Naive thymus-derived CD4-positive, alpha-beta T cell (primary cell): ENCODE measurements around the gene UNC5CL. TPM values are rescaled to one million over a fixed set of nuclear protein-coding genes. Genes with fewer than 3 reads are reported as not detected.
A peak's percentile ranks its signal among the peaks of the same experiment; 100 is the strongest.

Source experiments
- ATAC-seq: fragments of 150-1000 bp; cut with Tn5 transposase; 2 replicates; pipeline ENCODE4 v1.10.0; 2021; ENCODE audit warnings: mild to moderate bottlenecking, moderate library complexity
- CTCF ChIA-PET: fragments of 350-600 bp; sonication (Branson Sonifier 250); formaldehyde crosslinking; loops from one replicate; lab custom pipeline; 2021; ENCODE audit warnings: antibody characterized with exemption; lab: Charles Lee
- POLR2A ChIA-PET: fragments of 350-600 bp; sonication (Branson Sonifier 250); formaldehyde crosslinking; loops from one replicate; lab custom pipeline; 2021; ENCODE audit warnings: antibody characterized with exemption, inconsistent platforms; lab: Charles Lee
- DNase-seq, 9 donors: peaks; one replicate each; pipeline versions ENCODE4 v3.0.0 to v3.0.0-alpha.2; 2020 to 2022; ENCODE audit warnings: mixed read lengths in 1 of 9
- H3K27ac ChIP-seq: one replicate; pipeline ENCODE4 v1.7.0; 2013; ENCODE audit warnings: mild to moderate bottlenecking, low read depth, low read length, moderate library complexity
- H3K27me3 ChIP-seq, 2 donors: one replicate each; pipeline ENCODE4 v1.7.0; 2013; ENCODE audit warnings: low read length in 2 of 2, mild to moderate bottlenecking in 2 of 2, moderate library complexity in 2 of 2; ENCODE audit not compliant: control insufficient read depth in 2 of 2, insufficient read depth in 2 of 2
- H3K36me3 ChIP-seq, 3 experiments: 1 replicate in 2 of 3; 2 replicates in 1 of 3; pipeline ENCODE4 v1.7.0; 2013; ENCODE audit warnings: low read length in 3 of 3, mild to moderate bottlenecking in 3 of 3, moderate library complexity in 1 of 3; ENCODE audit not compliant: insufficient read depth in 3 of 3, control insufficient read depth in 2 of 3
- H3K4me1 ChIP-seq, 2 donors: one replicate each; pipeline ENCODE4 v1.7.0; 2013; ENCODE audit warnings: low read length in 2 of 2, mild to moderate bottlenecking in 2 of 2, moderate library complexity in 1 of 2; ENCODE audit not compliant: control insufficient read depth in 2 of 2, insufficient read depth in 2 of 2
- H3K4me3 ChIP-seq: 2 replicates; pipeline ENCODE4 v1.7.0; 2013; ENCODE audit warnings: mild to moderate bottlenecking, low read length
- H3K9me3 ChIP-seq, 3 experiments: 1 replicate in 2 of 3; 2 replicates in 1 of 3; pipeline ENCODE4 v1.7.0; 2013; ENCODE audit warnings: low read length in 3 of 3; ENCODE audit not compliant: control insufficient read depth in 2 of 3
- H3K27ac Mint-ChIP-seq, 9 donors: one replicate each; pipeline ENCODE4 v1.8.0; 2020 to 2022; ENCODE audit warnings: mixed read lengths in 9 of 9, mild to moderate bottlenecking in 8 of 9, moderate library complexity in 5 of 9, inconsistent platforms in 2 of 9
- H3K27me3 Mint-ChIP-seq, 5 donors: one replicate each; pipeline ENCODE4 v1.8.0; 2021 to 2022; ENCODE audit warnings: mixed read lengths in 5 of 5, mild to moderate bottlenecking in 1 of 5
- H3K36me3 Mint-ChIP-seq, 5 donors: one replicate each; pipeline ENCODE4 v1.8.0; 2020 to 2022; ENCODE audit warnings: mixed read lengths in 5 of 5, mild to moderate bottlenecking in 3 of 5, inconsistent platforms in 1 of 5
- H3K4me1 Mint-ChIP-seq, 7 donors: one replicate each; pipeline ENCODE4 v1.8.0; 2020 to 2022; ENCODE audit warnings: mixed read lengths in 7 of 7, mild to moderate bottlenecking in 3 of 7, inconsistent platforms in 1 of 7
- H3K4me3 Mint-ChIP-seq, 10 donors: one replicate each; pipeline ENCODE4 v1.8.0; 2020 to 2022; ENCODE audit warnings: mild to moderate bottlenecking in 10 of 10, mixed read lengths in 10 of 10, moderate library complexity in 6 of 10, inconsistent platforms in 2 of 10
- H3K9me3 Mint-ChIP-seq, 11 donors: one replicate each; pipeline ENCODE4 v1.8.0; 2020 to 2022; ENCODE audit warnings: mixed read lengths in 11 of 11, mild to moderate bottlenecking in 4 of 11, inconsistent platforms in 1 of 11, moderate library complexity in 1 of 11
- intact Hi-C, 2 donors: fragments of 100-400 bp; cut with micrococcal nuclease; formaldehyde crosslinking; loops; one replicate each; pipeline ENCODE4 v1.15.1; 2023
- polyA plus RNA-seq, 2 donors: library from polyadenylated mRNA; unstranded; fragments of 300-500 nt; fragmentation: Illumina TruSeq; gene quantifications; one replicate each; pipeline ENCODE4 v1.2.3, GENCODE V29; 2021
- total RNA-seq, 6 experiments: library from RNA in 5 of 6; stranded (reverse) in 5 of 6; gene quantifications; 1 replicate in 5 of 6; 2 replicates in 1 of 6; pipeline ENCODE4 v1.2.3 and lab custom pipeline; 2021 to 2026

UNC5CL gene
- total and polyA plus RNA-seq, 7 experiments from 2014 or later = 0.24 to 7.2 (median 3.5) TPM

GRCh38 chr6:41073203-41073967 is 34.4 kb upstream of the UNC5CL start:
- H3K36me3 Mint-ChIP-seq = peaks cover 0 to 23% (median 5%) of the 10 kb centered on the region in 5 donors
- H3K27me3 ChIP-seq = no peaks in the 10 kb centered on the region
- ChIA-PET CTCF (interaction anchor here (0.8 kb wide), 1 partner anchor 10 kb away, joined by 3 read pairs; no protein-coding TSS in a partner anchor), POLR2A (interaction anchor here (0.8 to 1.7 kb wide), 8 partner anchors 9 to 246 kb away, joined by 3 to 8 read pairs (median 5); partner anchors contain the start of gene TREML2)
- peak overlapping the region; percentile 95 for H3K27ac ChIP-seq
- DNase-seq (peak; percentile 64 to 84 (median 77)), ATAC-seq (peak; percentile 14)
- peaks cover 30% of the 10 kb centered on the region in 2 donors for H3K4me1 ChIP-seq
- peaks cover 0 to 17% (median 0%) of the 10 kb centered on the region in 3 experiments for H3K36me3 ChIP-seq
- peak overlapping the region; percentile 88 to 98 (median 96) for H3K4me3 Mint-ChIP-seq
- no peaks in the 10 kb centered on the region for H3K9me3 ChIP-seq
- peak overlapping the region; percentile 94 to 99 (median 95) for H3K27ac Mint-ChIP-seq
- intact Hi-C loops = loop anchor here (1.0 to 10.0 kb wide), 15 partner anchors 109 to 1959 kb away; partner anchors contain the start of genes TBCC (in 2 of the 2), TFEB (in 2 of the 2), FOXP4 (in 1 of the 2) and KCNK5 (in 1 of the 2)
- H3K4me3 ChIP-seq = peak overlapping the region; percentile 78
- peaks cover 0 to 6% (median 0%) of the 10 kb centered on the region in 11 donors for H3K9me3 Mint-ChIP-seq
- H3K27me3 Mint-ChIP-seq = peaks cover 0 to 5% (median 0%) of the 10 kb centered on the region in 5 donors
- H3K4me1 Mint-ChIP-seq = peaks cover 39 to 70% (median 63%) of the 10 kb centered on the region in 7 donors

- Mint-ChIP-seq H3K4me1 (peaks cover 39 to 64% (median 57%) of the 10 kb centered on the region in 7 donors), H3K4me3 (peak within 1 kb of the TSS; percentile 90 to 98 (median 96)), H3K27ac (peak within 1 kb of the TSS; percentile 95 to 99 (median 97)), H3K36me3 (peaks cover 0 to 25% (median 5%) of the 10 kb centered on the region in 5 donors), H3K27me3 (peaks cover 0 to 5% (median 0%) of the 10 kb centered on the region in 5 donors), H3K9me3 (peaks cover 0 to 6% (median 0%) of the 10 kb centered on the region in 11 donors)
- DNase-seq = peak in 2 of 9 donors; percentile 100
- intact Hi-C loops = loop anchor here (1.0 to 10.0 kb wide), 22 partner anchors 45 to 1958 kb away; partner anchors contain the start of genes FOXP4 (in 2 of the 2), SAYSD1 (in 2 of the 2), TBCC (in 2 of the 2) and TFEB (in 2 of the 2)
- H3K36me3 ChIP-seq = peaks cover 0 to 22% (median 0%) of the 10 kb centered on the region in 3 experiments
- peak; percentile 80 for ATAC-seq
- peak within 1 kb of the TSS; percentile 95 for H3K27ac ChIP-seq
- no peaks in the 10 kb centered on the region for H3K27me3 ChIP-seq
- CTCF ChIA-PET = interaction anchor here (0.8 to 1.1 kb wide), 2 partner anchors 11 to 45 kb away, joined by 3 to 5 read pairs; no protein-coding TSS in a partner anchor
- H3K4me3 ChIP-seq = peak within 1 kb of the TSS; percentile 78
- H3K9me3 ChIP-seq = no peaks in the 10 kb centered on the region
- H3K4me1 ChIP-seq = peaks cover 30% of the 10 kb centered on the region in 2 donors
- POLR2A ChIA-PET = interaction anchor here (0.8 to 1.7 kb wide), 10 partner anchors 9 to 714 kb away, joined by 3 to 8 read pairs (median 4); partner anchors contain the start of genes TOMM6 and TREML2
Observed at GRCh38 chr6:41072836-41073202, 33.8 kb upstream of the UNC5CL start, which contains the start of gene NFYA. TSS of gene NFYA (plus strand) at chr6:41072974. CDS start at chr6:41079090, 6,116 bp downstream.

DNA sequence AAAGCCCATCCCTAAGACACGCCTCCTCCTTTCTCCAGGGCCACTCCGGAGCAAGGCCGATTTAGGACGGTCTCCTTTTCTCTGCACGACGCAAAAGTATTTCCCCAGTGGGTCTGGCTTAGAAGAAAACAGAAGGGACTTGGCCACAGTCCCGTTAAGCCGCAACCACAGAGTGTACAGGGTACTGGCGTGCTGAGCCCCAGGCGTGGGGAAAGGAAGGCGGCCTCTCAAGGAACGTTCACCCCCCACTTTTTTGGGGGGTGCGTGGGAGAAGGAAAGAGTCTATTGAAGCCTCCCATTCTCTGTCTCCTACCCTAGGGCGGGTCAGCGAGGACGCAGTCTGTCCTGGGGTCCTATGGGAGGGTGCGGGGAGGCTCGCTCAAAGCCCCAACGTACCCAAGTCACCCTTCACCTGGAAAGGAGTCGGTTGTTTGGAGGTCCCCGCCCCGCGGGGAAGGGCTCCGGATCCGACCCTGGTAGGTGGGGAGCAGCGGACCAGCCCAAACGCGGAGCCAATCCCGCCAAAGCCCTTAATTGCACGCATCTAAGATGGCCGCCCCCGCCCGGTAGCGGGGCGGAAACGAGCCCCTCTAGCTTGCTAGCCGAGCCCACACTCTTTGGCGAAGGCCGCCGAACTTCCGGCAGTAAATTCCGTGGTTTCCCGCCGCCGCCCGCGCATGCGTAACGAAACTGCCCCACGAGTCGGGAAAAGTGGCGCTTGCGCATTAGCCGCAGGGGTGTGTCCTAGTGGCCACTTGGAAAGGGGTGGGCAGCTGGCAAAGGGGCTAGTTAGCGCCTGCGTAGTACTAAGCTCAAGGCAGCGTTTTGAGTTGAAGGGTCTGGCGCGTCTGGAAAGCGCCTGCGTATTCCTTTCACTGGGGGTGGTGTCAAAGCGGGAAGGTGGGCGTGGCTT is 33.2 kb upstream of the UNC5CL start, which contains the start of gene OARD1:
OARD1 (minus strand) TSS at position 434 of the 913 bp plus-strand sequence. CDS start 722 bp downstream, outside the sequence.
- Histone ChIP-seq H3K4me1 (peaks cover 30% of the 10 kb centered on the region in 2 donors), H3K36me3 (peaks cover 0 to 27% (median 0%) of the 10 kb centered on the region in 3 experiments), H3K27ac (peak within 1 kb of the TSS; percentile 95), H3K27me3 (no peaks in the 10 kb centered on the region), H3K9me3 (no peaks in the 10 kb centered on the region), H3K4me3 (peak within 1 kb of the TSS; percentile 78)
- H3K36me3 Mint-ChIP-seq = peaks cover 4 to 31% (median 12%) of the 10 kb centered on the region in 5 donors
- peak; percentile 99 to 100 (median 100) for DNase-seq
- peak within 1 kb of the TSS; percentile 95 to 99 (median 97) for H3K27ac Mint-ChIP-seq
- ChIA-PET POLR2A (interaction anchor here (0.8 to 1.7 kb wide), 14 partner anchors 9 to 715 kb away, joined by 3 to 8 read pairs (median 3); partner anchors contain the start of genes TOMM6 and TREML2), CTCF (interaction anchor here (0.8 to 1.1 kb wide), 2 partner anchors 11 to 45 kb away, joined by 3 to 5 read pairs; no protein-coding TSS in a partner anchor)
- peak within 1 kb of the TSS; percentile 90 to 97 (median 96) for H3K4me3 Mint-ChIP-seq
- H3K27me3 Mint-ChIP-seq = peaks cover 0 to 5% (median 0%) of the 10 kb centered on the region in 5 donors
- peak; percentile 80 for ATAC-seq
- H3K9me3 Mint-ChIP-seq = peaks cover 0 to 6% (median 0%) of the 10 kb centered on the region in 11 donors
- intact Hi-C loops = loop anchor here (1.0 to 10.0 kb wide), 21 partner anchors 44 to 1957 kb away; partner anchors contain the start of genes FOXP4 (in 2 of the 2), SAYSD1 (in 2 of the 2), TBCC (in 2 of the 2) and TOMM6 (in 2 of the 2)
- peaks cover 39 to 64% (median 60%) of the 10 kb centered on the region in 7 donors for H3K4me1 Mint-ChIP-seq

DNA sequence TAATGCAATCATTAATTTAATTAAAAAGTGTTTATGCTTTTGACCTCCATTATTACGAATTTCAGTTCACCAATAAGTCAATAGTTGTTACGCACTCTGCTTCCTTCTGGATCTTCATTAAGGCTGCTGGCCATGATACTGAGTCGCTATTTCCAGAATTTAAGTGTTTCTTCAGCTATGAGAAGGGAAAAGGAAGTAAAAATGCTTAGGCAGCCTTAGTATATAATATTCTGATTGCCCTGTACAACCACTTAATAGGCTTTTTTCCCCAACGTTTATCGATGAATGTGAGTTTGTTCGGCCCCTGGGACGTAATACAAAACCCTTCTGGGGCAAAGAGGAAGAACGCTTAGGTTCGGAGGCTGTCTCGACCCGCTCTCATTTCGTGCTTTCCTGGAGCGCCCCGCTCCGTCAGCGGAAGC is 32.5 kb upstream of the UNC5CL start:
- intact Hi-C loops = loop anchor here (1.0 to 10.0 kb wide), 8 partner anchors 247 to 1941 kb away; partner anchors contain the start of genes TBCC (in 2 of the 2), FOXP4 (in 1 of the 2), KCNK5 (in 1 of the 2) and KLHDC3 (in 1 of the 2)
- DNase-seq (no peak), ATAC-seq (no peak)
- H3K27me3 Mint-ChIP-seq = peaks cover 0 to 5% (median 0%) of the 10 kb centered on the region in 5 donors
- H3K27ac Mint-ChIP-seq = peak overlapping the region; percentile 95 to 99 (median 97)
- peaks cover 0 to 30% (median under 1%) of the 10 kb centered on the region in 3 experiments for H3K36me3 ChIP-seq
- peak overlapping the region; percentile 78 for H3K4me3 ChIP-seq
- peaks cover 44 to 68% (median 62%) of the 10 kb centered on the region in 7 donors for H3K4me1 Mint-ChIP-seq
- H3K27ac ChIP-seq = peak overlapping the region; percentile 95
- ChIA-PET CTCF (interaction anchor here (0.7 to 1.5 kb wide), 3 partner anchors 8 to 73 kb away, joined by 3 to 4 read pairs (median 4); no protein-coding TSS in a partner anchor), POLR2A (interaction anchor here (0.6 to 1.1 kb wide), 6 partner anchors 11 to 43 kb away, joined by 3 to 4 read pairs (median 3); no protein-coding TSS in a partner anchor)
- peaks cover 0 to 6% (median 0%) of the 10 kb centered on the region in 11 donors for H3K9me3 Mint-ChIP-seq
- H3K4me3 Mint-ChIP-seq = peak overlapping the region; percentile 90 to 97 (median 96)
- H3K9me3 ChIP-seq = no peaks in the 10 kb centered on the region
- peaks cover 10 to 36% (median 18%) of the 10 kb centered on the region in 5 donors for H3K36me3 Mint-ChIP-seq
- H3K27me3 ChIP-seq = no peaks in the 10 kb centered on the region
- peaks cover 30% of the 10 kb centered on the region in 2 donors for H3K4me1 ChIP-seq

GRCh38 chr6:41066867-41067304 is 27.9 kb upstream of the UNC5CL start:
- DNase-seq (peak; percentile 26 to 62 (median 51)), ATAC-seq (no peak)
- no peaks in the 10 kb centered on the region for H3K27me3 Mint-ChIP-seq
- Histone ChIP-seq H3K9me3 (no peaks in the 10 kb centered on the region), H3K4me3 (no peak overlapping the region), H3K27ac (no peak overlapping the region), H3K36me3 (peaks cover 5 to 67% (median 9%) of the 10 kb centered on the region in 3 experiments), H3K27me3 (no peaks in the 10 kb centered on the region), H3K4me1 (peaks cover 5 to 9% of the 10 kb centered on the region in 2 donors)
- H3K36me3 Mint-ChIP-seq = peaks cover 21 to 52% (median 26%) of the 10 kb centered on the region in 5 donors
- POLR2A ChIA-PET = interaction anchor here (0.6 to 0.7 kb wide), 2 partner anchors 28 to 41 kb away, joined by 3 read pairs; no protein-coding TSS in a partner anchor
- peaks cover 21 to 46% (median 38%) of the 10 kb centered on the region in 7 donors for H3K4me1 Mint-ChIP-seq
- no peak overlapping the region for H3K4me3 Mint-ChIP-seq
- peak overlapping the region in 6 of 9 donors; percentile 1 to 79 (median 28) for H3K27ac Mint-ChIP-seq
- intact Hi-C loops = loop anchor here (1.0 to 5.0 kb wide), 3 partner anchors 39 to 1720 kb away; no protein-coding TSS in a partner anchor
- H3K9me3 Mint-ChIP-seq = no peaks in the 10 kb centered on the region
- CTCF ChIA-PET = interaction anchor here (1.0 to 1.6 kb wide), 2 partner anchors 15 to 17 kb away, joined by 3 read pairs; no protein-coding TSS in a partner anchor
